Astrocyte of the cerebellum (primary cell): ENCODE data around the gene BBS9.

Experiments
- DNase-seq: peaks from one replicate; pipeline ENCODE4 v3.0.0-alpha.2; 2011; ENCODE audit warnings: low read depth
- H3K4me3 ChIP-seq: 2 replicates; pipeline ENCODE4 v1.5.1; 2011; ENCODE audit warnings: mild to moderate bottlenecking, low read depth, low read length, moderate library complexity
- in situ Hi-C: cut with HindIII; loops from 2 replicates; pipeline ENCODE4 v1.10.0; 2017; ENCODE audit warnings: low sequenced_read_pairs
- TF ChIP-seq, protein P1 (sequence below): IDR thresholded peaks from 2 replicates; pipeline ENCODE4 v1.5.1; 2012; ENCODE audit warnings: low read length, low read depth, moderate library complexity, mild to moderate bottlenecking; ENCODE audit errors: missing control alignments

The BBS9 gene

DNA sequence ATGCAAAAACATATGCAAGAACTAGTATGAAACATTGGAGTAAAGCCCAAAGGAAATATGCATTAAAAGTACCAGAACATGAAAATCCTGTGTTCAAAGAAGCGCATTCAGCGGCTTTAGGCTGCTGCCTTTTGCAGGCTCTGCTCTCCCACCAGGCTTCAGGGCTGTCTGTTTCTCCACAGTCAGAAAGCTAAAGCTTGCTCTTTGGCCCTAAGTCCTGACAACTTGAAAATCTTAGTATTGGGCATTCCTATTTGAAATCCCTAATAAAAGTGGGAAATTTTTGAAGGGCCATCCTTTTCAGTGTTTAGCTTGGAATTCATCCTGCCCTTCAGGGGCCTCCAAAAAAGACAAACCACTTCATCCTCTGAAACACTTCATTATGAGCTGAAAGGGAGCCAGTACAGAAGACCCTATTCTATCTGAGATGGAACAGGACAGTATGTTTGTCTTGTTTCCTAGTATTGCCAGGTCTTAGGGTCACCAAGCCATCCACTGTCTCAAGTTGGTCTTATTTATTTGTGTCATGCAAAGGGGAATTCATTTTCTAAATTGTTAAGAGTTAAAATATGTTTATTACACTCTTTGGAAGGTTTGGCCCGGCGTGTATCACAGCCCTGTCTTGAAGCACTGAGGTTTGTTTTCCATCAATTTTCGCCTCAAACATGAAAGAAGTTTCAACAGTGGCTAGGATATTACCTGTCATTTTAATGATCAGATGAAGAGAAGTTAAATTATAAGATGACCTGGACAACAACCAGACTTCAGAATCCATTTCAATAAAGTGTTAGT lies 449.7 kb downstream of the BBS9 start:
- in situ Hi-C loops, result no loop called here
- H3K4me3 ChIP-seq, result no peak overlapping the region
- TF ChIP-seq, protein P1, sequence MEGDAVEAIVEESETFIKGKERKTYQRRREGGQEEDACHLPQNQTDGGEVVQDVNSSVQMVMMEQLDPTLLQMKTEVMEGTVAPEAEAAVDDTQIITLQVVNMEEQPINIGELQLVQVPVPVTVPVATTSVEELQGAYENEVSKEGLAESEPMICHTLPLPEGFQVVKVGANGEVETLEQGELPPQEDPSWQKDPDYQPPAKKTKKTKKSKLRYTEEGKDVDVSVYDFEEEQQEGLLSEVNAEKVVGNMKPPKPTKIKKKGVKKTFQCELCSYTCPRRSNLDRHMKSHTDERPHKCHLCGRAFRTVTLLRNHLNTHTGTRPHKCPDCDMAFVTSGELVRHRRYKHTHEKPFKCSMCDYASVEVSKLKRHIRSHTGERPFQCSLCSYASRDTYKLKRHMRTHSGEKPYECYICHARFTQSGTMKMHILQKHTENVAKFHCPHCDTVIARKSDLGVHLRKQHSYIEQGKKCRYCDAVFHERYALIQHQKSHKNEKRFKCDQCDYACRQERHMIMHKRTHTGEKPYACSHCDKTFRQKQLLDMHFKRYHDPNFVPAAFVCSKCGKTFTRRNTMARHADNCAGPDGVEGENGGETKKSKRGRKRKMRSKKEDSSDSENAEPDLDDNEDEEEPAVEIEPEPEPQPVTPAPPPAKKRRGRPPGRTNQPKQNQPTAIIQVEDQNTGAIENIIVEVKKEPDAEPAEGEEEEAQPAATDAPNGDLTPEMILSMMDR, result no peak
- no peak for DNase-seq

DNA sequence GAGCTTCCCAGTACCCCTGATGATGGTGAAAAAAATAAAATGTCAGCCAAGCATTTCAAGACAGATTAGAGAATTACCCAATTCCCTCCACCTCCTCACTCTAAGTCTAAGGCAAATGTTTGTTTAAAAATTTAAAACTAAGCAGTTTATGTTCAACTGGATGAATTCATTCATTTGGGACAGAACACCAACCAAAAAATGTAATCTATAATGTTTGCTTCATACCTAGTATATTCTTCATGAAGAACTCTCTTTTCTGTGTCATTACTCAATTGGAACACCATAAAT lies 450.3 kb downstream of the BBS9 start:
- TF ChIP-seq, protein P1, result no peak
- in situ Hi-C loops, result no loop called here
- DNase-seq, result no peak
- H3K4me3 ChIP-seq, result no peak overlapping the region

DNA sequence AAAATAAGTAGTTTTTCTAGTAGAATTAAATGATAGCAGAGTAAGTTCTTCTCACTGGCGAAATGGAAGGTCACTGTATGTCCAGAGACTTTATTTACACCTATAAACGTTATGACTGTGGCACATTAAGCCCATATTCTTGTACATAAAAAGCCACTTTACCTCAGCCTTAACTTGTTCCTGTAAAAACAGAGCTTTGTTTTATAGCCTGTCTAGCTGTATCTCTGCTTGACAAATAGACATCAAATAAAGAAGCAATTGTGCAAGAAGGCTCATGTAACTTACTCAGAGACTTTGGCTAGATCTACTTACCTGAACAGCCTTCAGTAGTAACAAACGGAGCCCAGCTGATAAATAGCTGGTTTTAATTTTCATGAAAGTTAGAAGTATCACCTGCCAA lies 451.9 kb downstream of the BBS9 start:
- no peak overlapping the region for H3K4me3 ChIP-seq
- TF ChIP-seq, protein P1, result no peak
- in situ Hi-C loops, result no loop called here
- DNase-seq, result no peak

DNA sequence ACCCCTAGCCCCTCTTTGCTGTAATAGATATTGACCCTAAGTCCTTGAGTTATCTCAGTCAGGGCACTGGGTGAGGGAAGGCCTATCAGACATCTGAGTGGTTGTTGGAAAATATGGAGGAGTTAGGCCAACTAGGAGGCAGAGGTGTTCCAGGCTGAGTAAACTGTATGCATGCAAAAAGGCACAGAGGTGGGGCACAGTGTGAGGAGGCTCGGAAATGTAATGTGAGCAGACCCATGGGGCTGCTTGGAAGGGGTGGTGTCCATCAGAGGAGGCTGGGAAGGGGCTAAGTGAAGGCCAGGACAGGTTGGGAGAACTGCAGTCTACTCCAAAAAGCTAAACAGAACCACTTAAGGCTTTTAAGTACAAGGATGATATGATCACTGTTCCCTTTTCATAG lies 452.7 kb downstream of the BBS9 start:
- TF ChIP-seq, protein P1, result no peak
- H3K4me3 ChIP-seq, result no peak overlapping the region
- DNase-seq, result no peak
- in situ Hi-C loops, result no loop called here

DNA sequence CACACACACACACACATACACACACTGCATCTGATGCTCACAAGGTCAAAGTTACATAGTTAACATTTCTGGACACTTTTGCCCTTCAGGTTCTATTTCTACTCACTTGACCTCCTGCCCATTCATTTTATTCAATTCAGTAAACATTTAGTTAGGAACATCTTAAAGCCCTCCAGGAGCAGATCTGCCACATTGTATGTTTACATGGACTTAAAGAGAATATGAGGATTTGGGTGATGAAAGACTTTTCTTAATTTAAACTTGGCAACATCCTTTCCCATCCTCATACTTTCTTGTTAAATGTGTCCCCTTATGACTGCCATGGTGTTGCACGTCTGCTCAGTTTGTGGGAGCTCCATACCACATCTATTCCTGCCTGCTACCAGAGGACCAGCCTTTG lies 453.2 kb downstream of the BBS9 start:
- in situ Hi-C loops, result no loop called here
- TF ChIP-seq, protein P1, result no peak
- no peak for DNase-seq
- H3K4me3 ChIP-seq, result no peak overlapping the region

DNA sequence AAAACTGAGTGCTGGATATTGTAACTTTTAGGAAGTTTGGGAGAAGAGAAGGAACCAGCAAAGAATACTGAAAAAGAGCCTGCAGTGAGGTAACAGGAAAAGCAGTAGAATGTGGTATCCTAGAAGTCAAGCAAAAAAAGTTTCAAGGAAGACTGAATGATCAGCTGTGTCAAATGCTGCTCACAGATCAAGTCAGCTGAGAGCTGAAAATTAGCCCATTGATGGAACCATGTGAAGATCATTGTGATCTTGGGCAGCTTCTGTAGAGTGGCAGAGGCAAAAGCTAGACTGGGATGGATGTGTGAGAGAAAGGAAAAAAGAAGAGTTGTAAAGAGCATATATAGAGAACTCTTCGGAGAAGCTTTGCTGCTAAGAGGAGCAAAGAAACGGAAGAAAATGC lies 460.5 kb downstream of the BBS9 start:
- TF ChIP-seq, protein P1, result no peak
- H3K4me3 ChIP-seq, result no peak overlapping the region
- in situ Hi-C loops, result no loop called here
- no peak for DNase-seq

DNA sequence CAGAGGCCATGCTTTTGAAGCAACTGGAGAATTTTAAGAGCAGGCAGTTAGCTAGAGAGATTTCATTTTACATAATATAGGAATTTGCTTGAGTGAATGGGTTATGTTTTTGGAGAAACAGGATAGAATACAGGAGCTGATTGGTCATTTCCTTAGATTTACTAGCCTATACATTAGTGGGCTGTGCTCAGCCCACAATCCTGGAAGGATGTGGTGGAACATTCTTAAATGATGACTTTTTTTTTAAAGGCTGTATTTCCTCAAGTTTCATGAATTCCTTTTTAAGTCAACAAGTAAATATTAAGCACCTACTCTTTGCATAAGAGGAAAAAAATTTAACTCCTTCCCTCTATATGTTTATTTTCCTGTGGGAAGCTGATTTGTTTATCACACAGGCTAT lies 461.6 kb downstream of the BBS9 start:
- H3K4me3 ChIP-seq, result no peak overlapping the region
- in situ Hi-C loops, result no loop called here
- no peak for DNase-seq
- TF ChIP-seq, protein P1, result no peak
